Adrenal gland (tissue), 5 donors: Measurements from ENCODE around the gene SCGB1C1.
"Not testable (repeated sequence)": the region's sequence is repeated elsewhere in the genome, so short reads cannot be mapped to it uniquely, and the experiment has no call there.

Experiments used
- POLR2A ChIP-seq, 2 donors: fragments of 450-650 bp; IDR thresholded peaks; one replicate each; pipeline ENCODE4 v1.6.1; 2017; ENCODE audit warnings: antibody characterized with exemption in 2 of 2, mild to moderate bottlenecking in 2 of 2, moderate library complexity in 1 of 2
- TF ChIP-seq, protein P1 (sequence below), 6 experiments: fragments of 450-650 bp in 4 of 6; fragments of 200-600 bp in 2 of 6; sonication (generic) in 1 of 6; IDR thresholded peaks; 1 replicate in 5 of 6; 2 replicates in 1 of 6; pipeline versions ENCODE4 v1.5.1 to v1.8.0; 2016 to 2021; ENCODE audit warnings: antibody characterized with exemption in 6 of 6, mild to moderate bottlenecking in 2 of 6, moderate library complexity in 1 of 6
- donor health status: DM: no; HTN: no; CAD: no.

DNA sequence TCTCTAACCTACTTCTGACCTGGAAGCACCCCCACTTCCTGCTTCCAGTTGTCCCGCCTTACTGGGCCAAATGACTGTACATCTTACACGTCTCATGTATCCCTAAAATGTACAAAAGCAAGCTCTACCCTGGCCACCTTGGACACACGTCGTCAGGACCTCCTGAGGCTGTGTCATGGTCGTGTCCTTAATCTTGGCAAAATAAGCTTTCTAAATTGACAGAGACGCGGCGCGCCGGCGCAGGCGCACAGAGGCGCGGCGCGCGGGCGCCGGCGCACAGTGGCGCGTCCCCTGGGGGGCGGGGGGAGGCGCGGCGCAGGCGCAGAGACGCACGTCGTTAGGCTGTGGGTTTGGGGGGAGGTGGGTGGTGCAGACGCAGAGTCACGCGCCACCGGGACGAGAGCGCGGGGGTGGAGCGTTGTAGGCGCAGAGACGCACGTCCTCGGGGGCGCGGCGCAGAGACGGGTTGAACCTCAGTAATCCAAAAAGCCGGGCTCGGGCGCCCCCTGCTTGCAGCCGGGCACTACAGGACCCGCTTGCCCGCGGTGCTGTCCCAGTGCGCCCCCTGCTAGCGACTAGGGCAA lies 3.6 kb upstream of the SCGB1C1 start:
- TF ChIP-seq, protein P1, sequence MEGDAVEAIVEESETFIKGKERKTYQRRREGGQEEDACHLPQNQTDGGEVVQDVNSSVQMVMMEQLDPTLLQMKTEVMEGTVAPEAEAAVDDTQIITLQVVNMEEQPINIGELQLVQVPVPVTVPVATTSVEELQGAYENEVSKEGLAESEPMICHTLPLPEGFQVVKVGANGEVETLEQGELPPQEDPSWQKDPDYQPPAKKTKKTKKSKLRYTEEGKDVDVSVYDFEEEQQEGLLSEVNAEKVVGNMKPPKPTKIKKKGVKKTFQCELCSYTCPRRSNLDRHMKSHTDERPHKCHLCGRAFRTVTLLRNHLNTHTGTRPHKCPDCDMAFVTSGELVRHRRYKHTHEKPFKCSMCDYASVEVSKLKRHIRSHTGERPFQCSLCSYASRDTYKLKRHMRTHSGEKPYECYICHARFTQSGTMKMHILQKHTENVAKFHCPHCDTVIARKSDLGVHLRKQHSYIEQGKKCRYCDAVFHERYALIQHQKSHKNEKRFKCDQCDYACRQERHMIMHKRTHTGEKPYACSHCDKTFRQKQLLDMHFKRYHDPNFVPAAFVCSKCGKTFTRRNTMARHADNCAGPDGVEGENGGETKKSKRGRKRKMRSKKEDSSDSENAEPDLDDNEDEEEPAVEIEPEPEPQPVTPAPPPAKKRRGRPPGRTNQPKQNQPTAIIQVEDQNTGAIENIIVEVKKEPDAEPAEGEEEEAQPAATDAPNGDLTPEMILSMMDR (IDR thresholded peaks at IDR 0.05): not testable (repeated sequence)
- TF ChIP-seq POLR2A (IDR thresholded peaks at IDR 0.05): not testable (repeated sequence)
